ENCODE data around the gene TTC29. TPM values are rescaled to one million over a fixed set of nuclear protein-coding genes. Genes with fewer than 3 reads are reported as not detected.
"Not testable (repeated sequence)": the region's sequence is repeated elsewhere in the genome, so short reads cannot be mapped to it uniquely, and the experiment has no call there.

TTC29 gene
- total RNA-seq, 1 donor from 2014 or later, result not detected

GRCh38 chr4:146855761-146856160 lies 89.9 kb downstream of the TTC29 start:
- no peak for DNase-seq (ENCODE audit: low read depth, low spot score)

- DNase-seq (ENCODE audit: low read depth, low spot score), result no peak
Observed at GRCh38 chr4:146852360-146852759, 93.3 kb downstream of the TTC29 start.

GRCh38 chr4:146847345-146847744 lies 98.3 kb downstream of the TTC29 start:
- DNase-seq (ENCODE audit: low read depth, low spot score), result no peak

GRCh38 chr4:146846882-146847281 lies 98.8 kb downstream of the TTC29 start:
- DNase-seq (ENCODE audit: low read depth, low spot score), result no peak

GRCh38 chr4:146844761-146845160 lies 100.9 kb downstream of the TTC29 start:
- DNase-seq (ENCODE audit: low read depth, low spot score), result no peak

GRCh38 chr4:146842876-146843275 lies 102.8 kb downstream of the TTC29 start:
- DNase-seq (ENCODE audit: low read depth, low spot score), result no peak

GRCh38 chr4:146840731-146841130 lies 104.9 kb downstream of the TTC29 start:
- DNase-seq (ENCODE audit: low read depth, low spot score), result no peak

- no peak for DNase-seq (ENCODE audit: low read depth, low spot score)
Observed at GRCh38 chr4:146835096-146835495, 110.6 kb downstream of the TTC29 start.

GRCh38 chr4:146834263-146835034 lies 111.2 kb downstream of the TTC29 start:
- DNase-seq (ENCODE audit: low read depth, low spot score), result no peak

GRCh38 chr4:146833530-146833929 lies 112.1 kb downstream of the TTC29 start:
- no peak for DNase-seq (ENCODE audit: low read depth, low spot score)

- not testable (repeated sequence) for DNase-seq (ENCODE audit: low read depth, low spot score)
Observed at GRCh38 chr4:146822980-146823379, 122.7 kb downstream of the TTC29 start.

- no peak for DNase-seq (ENCODE audit: low read depth, low spot score)
Observed at GRCh38 chr4:146814750-146815149, 130.9 kb downstream of the TTC29 start.

GRCh38 chr4:146795711-146796110 lies 150.0 kb downstream of the TTC29 start:
- no peak for DNase-seq (ENCODE audit: low read depth, low spot score)

GRCh38 chr4:146793727-146794126 lies 151.9 kb downstream of the TTC29 start:
- DNase-seq (ENCODE audit: low read depth, low spot score), result no peak

GRCh38 chr4:146791439-146791838 lies 154.2 kb downstream of the TTC29 start:
- no peak for DNase-seq (ENCODE audit: low read depth, low spot score)

GRCh38 chr4:146790515-146790914 lies 155.1 kb downstream of the TTC29 start:
- no peak for DNase-seq (ENCODE audit: low read depth, low spot score)

- DNase-seq (ENCODE audit: low read depth, low spot score), result no peak
Observed at GRCh38 chr4:146787731-146788130, 157.9 kb downstream of the TTC29 start.

- no peak for DNase-seq (ENCODE audit: low read depth, low spot score)
Observed at GRCh38 chr4:146776691-146777090, 169.0 kb downstream of the TTC29 start.

- DNase-seq (ENCODE audit: low read depth, low spot score), result no peak
Observed at GRCh38 chr4:146763560-146763959, 182.1 kb downstream of the TTC29 start.

GRCh38 chr4:146762016-146762415 lies 183.6 kb downstream of the TTC29 start:
- DNase-seq (ENCODE audit: low read depth, low spot score), result no peak

GRCh38 chr4:146742416-146742815 lies 203.2 kb downstream of the TTC29 start:
- no peak for DNase-seq (ENCODE audit: low read depth, low spot score)

- DNase-seq (ENCODE audit: low read depth, low spot score), result no peak
Observed at GRCh38 chr4:146739182-146739581, 206.5 kb downstream of the TTC29 start.

- not testable (repeated sequence) for DNase-seq (ENCODE audit: low read depth, low spot score)
Observed at GRCh38 chr4:146723519-146723918, 222.1 kb downstream of the TTC29 start.

GRCh38 chr4:146709956-146710355 lies 235.7 kb downstream of the TTC29 start:
- DNase-seq (ENCODE audit: low read depth, low spot score), result no peak

Data from pulmonary artery endothelial cell (primary cell).